HG02852 (cell line): ENCODE measurements around the gene SLC28A1.
"Not testable (repeated sequence)": the region's sequence is repeated elsewhere in the genome, so short reads cannot be mapped to it uniquely, and the experiment has no call there.

Experiments
- ATAC-seq: cut with Tn5 transposase; IDR thresholded peaks from one replicate; pipeline ENCODE4 v1.9.1; 2021; ENCODE audit warnings: mild to moderate bottlenecking, moderate library complexity; ENCODE audit not compliant: unreplicated experiment

Gene SLC28A1

GRCh38 chr15:84861781-84862180 lies 22.7 kb upstream of the SLC28A1 start:
- no peak for ATAC-seq

GRCh38 chr15:84862214-84862975 lies 22.1 kb upstream of the SLC28A1 start:
- no peak for ATAC-seq

GRCh38 chr15:84863565-84864443 lies 20.7 kb upstream of the SLC28A1 start:
- ATAC-seq: no peak

GRCh38 chr15:84864444-84864795 lies 20.0 kb upstream of the SLC28A1 start:
- ATAC-seq: no peak

GRCh38 chr15:84865074-84865569 lies 19.3 kb upstream of the SLC28A1 start:
- no peak for ATAC-seq

GRCh38 chr15:84868037-84868880 lies 16.2 kb upstream of the SLC28A1 start:
- no peak for ATAC-seq

- ATAC-seq: no peak
Measured at GRCh38 chr15:84869510-84869909, 15.0 kb upstream of the SLC28A1 start.

- ATAC-seq: no peak
Measured at GRCh38 chr15:84871428-84871985, 13.0 kb upstream of the SLC28A1 start.

- no peak for ATAC-seq
Measured at GRCh38 chr15:84872009-84872910, 12.2 kb upstream of the SLC28A1 start.

GRCh38 chr15:84873997-84874396 lies 10.5 kb upstream of the SLC28A1 start:
- no peak for ATAC-seq

- no peak for ATAC-seq
Measured at GRCh38 chr15:84874981-84875699, 9.3 kb upstream of the SLC28A1 start.

- no peak for ATAC-seq
Measured at GRCh38 chr15:84876269-84876668, 8.2 kb upstream of the SLC28A1 start.

GRCh38 chr15:84877701-84878100 lies 6.8 kb upstream of the SLC28A1 start:
- not testable (repeated sequence) for ATAC-seq

GRCh38 chr15:84878504-84878903 lies 6.0 kb upstream of the SLC28A1 start:
- no peak for ATAC-seq

GRCh38 chr15:84879088-84879780 lies 5.2 kb upstream of the SLC28A1 start:
- ATAC-seq: no peak

GRCh38 chr15:84880007-84880406 lies 4.5 kb upstream of the SLC28A1 start:
- ATAC-seq: no peak

GRCh38 chr15:84880822-84881519 lies 3.5 kb upstream of the SLC28A1 start:
- ATAC-seq: no peak

- no peak for ATAC-seq
Measured at GRCh38 chr15:84881520-84881830, 3.0 kb upstream of the SLC28A1 start.
